ENCODE measurements around the gene GIGYF1. TPM values are rescaled to one million over a fixed set of nuclear protein-coding genes. Genes with fewer than 3 reads are reported as not detected.

Gene GIGYF1
- total and polyA plus RNA-seq, 2 of the 4 experiments (the other 2 are of a cell fraction): 3.0 to 10.7 TPM

- Histone ChIP-seq H3K9me3 (ENCODE audit: control insufficient read depth, insufficient read depth, low read length) (no peaks in the 10 kb centered on the region), H3K36me3 (ENCODE audit: control insufficient read depth, insufficient read depth, low read length) (peaks cover 54% of the 10 kb centered on the region), H3K4ac (ENCODE audit: low read depth, low read length) (no peak overlapping the region), H3K9ac (ENCODE audit: low read depth, low read length) (no peak overlapping the region), H2AK9ac (replicated peaks; ENCODE audit: low read depth, low read length, poor library complexity) (no peak overlapping the region), H2BK5ac (ENCODE audit: low read depth, low read length, poor library complexity, severe bottlenecking) (no peak overlapping the region), H3K56ac (ENCODE audit: extremely low read depth, insufficient read depth, low read length) (no peak overlapping the region), H3K23ac (ENCODE audit: low read depth, low read length) (no peak overlapping the region), H3K27me3 (ENCODE audit: control insufficient read depth, insufficient read depth, low read length) (no peaks in the 10 kb centered on the region), H2BK15ac (ENCODE audit: low read depth, low read length) (no peak overlapping the region), H2BK120ac (ENCODE audit: low read depth, low read length) (no peak overlapping the region), H4K5ac (ENCODE audit: low read depth, low read length) (no peak overlapping the region), H3K27ac (ENCODE audit: insufficient read depth, low read length) (no peak overlapping the region), H4K20me1 (ENCODE audit: insufficient read depth, low read length) (peaks cover 54% of the 10 kb centered on the region), H3K4me1 (ENCODE audit: control insufficient read depth, insufficient read depth, low read length) (peaks cover 9% of the 10 kb centered on the region), H2BK20ac (ENCODE audit: low read depth, low read length) (no peak overlapping the region), H2AFZ (replicated peaks; ENCODE audit: low read length, poor library complexity) (no peak overlapping the region), H3K14ac (replicated peaks; ENCODE audit: low read depth, low read length) (no peak overlapping the region), H3K4me2 (ENCODE audit: low read depth, low read length) (no peak overlapping the region), H4K8ac (ENCODE audit: low read depth in 2 of 2, low read length in 2 of 2) (no peak overlapping the region), H2AK5ac (ENCODE audit: low read depth, low read length) (no peak overlapping the region), H3K9me1 (ENCODE audit: insufficient read depth, low read length) (no peaks in the 10 kb centered on the region), H3K4me3 (ENCODE audit: insufficient read depth, low read depth, low read length) (no peak overlapping the region), H4K91ac (ENCODE audit: insufficient read depth, low read depth, low read length) (no peak overlapping the region), H3K79me1 (ENCODE audit: low read depth in 1 of 2, low read length in 2 of 2) (peaks cover 13 to 52% of the 10 kb centered on the region in 2 experiments), H3K18ac (ENCODE audit: low read depth, low read length) (no peak overlapping the region)
- dilution Hi-C loops (cut with HindIII; ENCODE audit: low sequenced_read_pairs, unreplicated experiment) (no loop called here), in situ Hi-C loops (cut with MboI; ENCODE audit: low sequenced_read_pairs) (loop anchor here (10.0 kb wide), 1 partner anchor 203 kb away; the partner anchor contains the start of gene TSC22D4), intact Hi-C loops (cut with micrococcal nuclease) (no loop called here)
- POLR2A ChIA-PET (ENCODE audit: unreplicated experiment): interaction anchor here (0.5 kb wide), 1 partner anchor 10 kb away, joined by 7 read pairs; no protein-coding TSS in a partner anchor
- no peak for ATAC-seq (ENCODE audit: low read depth)
- no peak for TF ChIP-seq CEBPB (IDR thresholded peaks at IDR 0.05; ENCODE audit: low read depth, low read length)
- TF ChIP-seq SMC3 (IDR thresholded peaks at IDR 0.05; ENCODE audit: low read depth, low read length): no peak
- no peak for TF ChIP-seq RAD21 (IDR thresholded peaks at IDR 0.05; ENCODE audit: low read length)
- no peak for TF ChIP-seq MAFK (IDR thresholded peaks at IDR 0.05; ENCODE audit: low read depth, low read length)
- TF ChIP-seq BHLHE40 (IDR thresholded peaks at IDR 0.05; ENCODE audit: low read depth, low read length): no peak
- TF ChIP-seq MXI1 (IDR thresholded peaks at IDR 0.05; ENCODE audit: borderline replicate concordance, low read depth, low read length): no peak
- TF ChIP-seq CTCF (conservative IDR thresholded peaks at IDR 0.05; ENCODE audit: low read depth, low read length): no peak
- no peak for TF ChIP-seq RFX5 (IDR thresholded peaks at IDR 0.05; ENCODE audit: low read depth, low read length)
- no peak for TF ChIP-seq POLR2A (IDR thresholded peaks at IDR 0.05; ENCODE audit: low read depth, low read length)
- no peak for TF ChIP-seq CHD1 (IDR thresholded peaks at IDR 0.05; ENCODE audit: low read depth, low read length)
- TF ChIP-seq FOS (IDR thresholded peaks at IDR 0.05; ENCODE audit: low read depth, low read length): no peak
- no TSS peak for BruUV-seq (replicated peaks)
- CTCF ChIA-PET: interaction anchor here (1.5 kb wide), 1 partner anchor 14 kb away, joined by 5 read pairs; no protein-coding TSS in a partner anchor
- DNase-seq: no peak
- WGBS, 2 experiments (ENCODE audit: extremely low coverage in 2 of 2, insufficient read length in 1 of 2): 89% methylated on average over 10 of the region's 36 CpGs; no CpG with 5 or more reads in 1 of the 2 experiments
These were observed 16.5 kb downstream of the GIGYF1 start for GRCh38 chr7:100677308-100678267.

Data from IMR-90 (cell line).